NB4 (cell line): ENCODE results near the gene PNMT.
A peak's percentile ranks its signal among the peaks of the same experiment; 100 is the strongest.

Source experiments
- DNase-seq: peaks from one replicate; pipeline ENCODE4 v3.0.0; 2010; ENCODE audit warnings: low read depth
- H3K4me3 ChIP-seq: one replicate; pipeline ENCODE4 v1.5.1; 2011; ENCODE audit warnings: mild to moderate bottlenecking, low read depth, low read length, moderate library complexity
- CTCF ChIP-seq: IDR thresholded peaks from one replicate; pipeline ENCODE4 v1.5.1; 2012; ENCODE audit warnings: low read depth, low read length
- MAX ChIP-seq: IDR thresholded peaks from 2 replicates; pipeline ENCODE4 v1.6.1; 2011; ENCODE audit warnings: low read depth, low read length
- MYC ChIP-seq: IDR thresholded peaks from 2 replicates; pipeline ENCODE4 v1.6.1; 2011; ENCODE audit warnings: low read depth, low read length
- POLR2A ChIP-seq: IDR thresholded peaks from 2 replicates; pipeline ENCODE4 v1.6.1; 2011; ENCODE audit warnings: mild to moderate bottlenecking; ENCODE audit not compliant: insufficient read length; ENCODE audit errors: extremely low read depth

PNMT gene

DNA sequence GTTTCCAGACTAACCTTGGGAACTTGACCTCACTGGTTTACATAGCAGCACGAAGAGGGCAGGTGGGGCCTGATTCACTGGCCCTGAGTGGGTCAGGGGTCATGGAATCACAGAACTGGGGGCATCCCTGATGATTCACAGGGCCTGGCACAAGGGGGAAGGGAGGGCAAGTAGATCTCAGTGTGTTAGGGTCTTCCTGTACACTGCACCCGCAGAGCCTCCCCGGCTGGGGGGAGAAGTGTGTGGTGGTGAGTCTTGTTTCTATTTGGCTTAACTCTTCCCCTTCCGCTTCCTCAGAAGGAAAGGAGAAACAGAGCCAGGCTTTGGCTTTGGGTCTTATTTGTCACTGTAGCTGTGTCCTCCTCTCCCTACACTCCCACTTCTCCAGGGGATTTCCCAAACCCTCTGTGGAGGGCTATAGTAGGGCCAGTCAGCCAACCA is 27.6 kb upstream of the PNMT start:
- DNase-seq, result no peak
- no peak overlapping the region for H3K4me3 ChIP-seq
- TF ChIP-seq MYC (no peak), MAX (no peak), POLR2A (no peak), CTCF (no peak)

DNA sequence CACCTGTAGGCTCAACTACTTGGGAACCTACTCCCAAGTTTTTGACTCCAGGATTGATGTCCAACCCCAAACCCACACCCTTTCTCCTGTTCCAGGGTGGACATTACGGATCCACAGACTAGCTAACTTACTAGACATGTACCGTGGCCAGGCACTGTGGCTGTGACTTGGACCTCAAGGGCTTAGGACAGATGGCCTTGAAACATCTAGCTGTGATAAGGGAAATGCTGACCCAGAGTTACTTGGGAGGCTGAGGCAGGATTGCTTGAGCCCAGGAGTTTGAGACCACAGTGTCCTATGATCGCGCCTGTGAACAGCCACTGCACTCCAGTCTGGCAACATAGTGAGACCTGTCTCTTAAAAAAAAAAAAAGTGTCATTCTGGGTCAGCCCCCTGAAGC is 27.2 kb upstream of the PNMT start:
- H3K4me3 ChIP-seq, result no peak overlapping the region
- no peak for TF ChIP-seq MAX

GRCh38 chr17:39641883-39642282 is 26.4 kb upstream of the PNMT start:
- H3K4me3 ChIP-seq, result no peak overlapping the region
- no peak for DNase-seq
- TF ChIP-seq POLR2A (no peak), MAX (no peak), MYC (no peak), CTCF (no peak)

More for the DNA sequence above, 27.2 kb upstream of the PNMT start:
- DNase-seq, result no peak

- TF ChIP-seq POLR2A (no peak), MYC (no peak), CTCF (no peak), MAX (no peak)
- DNase-seq, result no peak
Observed at GRCh38 chr17:39642291-39643074, 25.8 kb upstream of the PNMT start.

DNA sequence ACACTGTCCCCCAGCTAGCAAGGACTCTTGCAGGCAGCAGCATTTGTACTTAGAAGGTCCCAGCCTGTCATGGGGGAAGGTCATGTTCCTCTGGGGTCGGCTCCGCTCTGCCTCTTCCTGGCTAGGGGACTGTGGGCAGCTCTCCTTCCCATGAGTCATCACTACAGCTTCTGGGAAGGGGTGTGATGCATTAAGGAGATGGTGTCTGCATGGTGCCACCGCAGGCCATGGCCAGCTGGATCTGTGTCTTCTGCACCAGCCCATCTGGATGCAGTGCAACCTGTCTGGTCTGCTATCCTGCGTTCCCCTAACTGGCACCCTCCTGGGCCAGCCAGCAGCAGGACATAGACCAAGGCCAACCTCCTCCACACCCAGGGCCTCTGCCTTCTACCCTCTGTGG is 25.0 kb upstream of the PNMT start:
- H3K4me3 ChIP-seq, result no peak overlapping the region
- peak; percentile 44 for DNase-seq
- no peak for TF ChIP-seq POLR2A
- no peak for TF ChIP-seq MYC
- TF ChIP-seq MAX, result no peak
- TF ChIP-seq CTCF, result no peak

More at GRCh38 chr17:39642291-39643074, 25.8 kb upstream of the PNMT start:
- H3K4me3 ChIP-seq, result no peak overlapping the region

DNA sequence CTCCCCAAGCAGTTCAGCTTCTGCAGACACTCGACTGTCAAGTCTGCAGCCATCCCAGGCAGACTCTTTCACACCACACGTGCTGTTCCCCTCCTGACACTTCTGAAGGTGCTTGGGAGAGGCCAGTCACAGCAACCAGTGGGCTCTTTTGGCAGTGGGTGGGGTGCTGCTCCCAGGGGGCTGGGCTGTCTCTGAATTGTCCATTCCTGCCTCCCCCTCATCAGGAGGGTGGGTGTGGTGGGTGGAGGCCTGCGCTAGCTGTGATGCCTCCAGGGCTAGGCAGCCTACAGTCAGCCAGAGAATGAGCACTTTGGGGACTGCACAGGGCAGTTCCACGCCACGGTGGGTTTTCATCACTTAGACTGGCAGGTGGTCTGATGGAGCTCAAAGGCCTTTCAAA is 21.0 kb upstream of the PNMT start:
- no peak overlapping the region for H3K4me3 ChIP-seq
- TF ChIP-seq MAX (no peak), MYC (no peak), POLR2A (no peak), CTCF (no peak)
- DNase-seq, result no peak
